ENCODE data around the gene FLT4. TPM values are rescaled to one million over a fixed set of nuclear protein-coding genes. Genes with fewer than 3 reads are reported as not detected.
A peak's percentile ranks its signal among the peaks of the same experiment; 100 is the strongest.

FLT4 gene
- total and polyA plus RNA-seq, 8 donors = 0.93 to 9.5 (median 3.1) TPM

GRCh38 chr5:180670586-180671359 is 21.4 kb upstream of the FLT4 start:
- no peak overlapping the region for H3K4me3 ChIP-seq
- H3K9me3 ChIP-seq = no peaks in the 10 kb centered on the region
- WGBS, 5 donors = 32 to 40% (median 34%) methylated on average over 17 of the region's 17 CpGs
- no peak for TF ChIP-seq POLR2AphosphoS5 (IDR thresholded peaks at IDR 0.05)
- no peak for TF ChIP-seq EP300 (IDR thresholded peaks at IDR 0.05)
- peak in 5 of 7 experiments; percentile 22 to 52 (median 45) for TF ChIP-seq CTCF (IDR thresholded peaks at IDR 0.05)
- peaks cover 0 to 9% (median 3%) of the 10 kb centered on the region in 4 donors for H3K4me1 ChIP-seq
- H3K36me3 ChIP-seq = no peaks in the 10 kb centered on the region
- H3K27me3 ChIP-seq = peaks cover 0 to 40% (median 18%) of the 10 kb centered on the region in 3 donors
- H3K27ac ChIP-seq = no peak overlapping the region
- DNase-seq = peak; percentile 62 to 85
- intact Hi-C loops (cut with DNase I; ENCODE audit: low total_unique reads) = no loop called here

GRCh38 chr5:180670157-180670556 is 20.8 kb upstream of the FLT4 start:
- intact Hi-C loops (cut with DNase I; ENCODE audit: low total_unique reads) = no loop called here
- H3K9me3 ChIP-seq = no peaks in the 10 kb centered on the region
- H3K36me3 ChIP-seq = no peaks in the 10 kb centered on the region
- H3K4me1 ChIP-seq = peaks cover 0 to 9% (median 3%) of the 10 kb centered on the region in 4 donors
- H3K4me3 ChIP-seq = no peak overlapping the region
- no peak overlapping the region for H3K27ac ChIP-seq
- WGBS, 5 donors = 53 to 67% (median 63%) methylated on average over 3 of the region's 3 CpGs
- DNase-seq = no peak
- peaks cover 0 to 34% (median 18%) of the 10 kb centered on the region in 3 donors for H3K27me3 ChIP-seq
- no peak for TF ChIP-seq EP300 (IDR thresholded peaks at IDR 0.05)
- TF ChIP-seq CTCF (IDR thresholded peaks at IDR 0.05) = no peak
- TF ChIP-seq POLR2AphosphoS5 (IDR thresholded peaks at IDR 0.05) = no peak
- no peak for TF ChIP-seq POLR2A (IDR thresholded peaks at IDR 0.05)

- no peak for TF ChIP-seq POLR2A (IDR thresholded peaks at IDR 0.05)
- no peak for TF ChIP-seq CTCF (IDR thresholded peaks at IDR 0.05)
- TF ChIP-seq POLR2AphosphoS5 (IDR thresholded peaks at IDR 0.05) = no peak
- no peak for TF ChIP-seq EP300 (IDR thresholded peaks at IDR 0.05)
- Histone ChIP-seq H3K36me3 (no peaks in the 10 kb centered on the region), H3K4me1 (peaks cover 0 to 9% (median 3%) of the 10 kb centered on the region in 4 donors), H3K27me3 (peaks cover 0 to 29% (median 15%) of the 10 kb centered on the region in 3 donors), H3K27ac (no peak overlapping the region), H3K9me3 (no peaks in the 10 kb centered on the region), H3K4me3 (no peak overlapping the region)
- DNase-seq = no peak
- WGBS, 5 donors = 43 to 60% (median 54%) methylated on average over 5 of the region's 5 CpGs
- intact Hi-C loops (cut with DNase I; ENCODE audit: low total_unique reads) = no loop called here
These were observed 20.3 kb upstream of the FLT4 start for GRCh38 chr5:180669661-180670060.

GRCh38 chr5:180668835-180669596 is 19.6 kb upstream of the FLT4 start:
- H3K27me3 ChIP-seq = peaks cover 0 to 26% (median 9%) of the 10 kb centered on the region in 3 donors
- no peak for DNase-seq
- peaks cover 0 to 6% (median 2%) of the 10 kb centered on the region in 4 donors for H3K4me1 ChIP-seq
- no peak overlapping the region for H3K27ac ChIP-seq
- intact Hi-C loops (cut with DNase I; ENCODE audit: low total_unique reads) = no loop called here
- no peaks in the 10 kb centered on the region for H3K9me3 ChIP-seq
- H3K36me3 ChIP-seq = no peaks in the 10 kb centered on the region
- no peak overlapping the region for H3K4me3 ChIP-seq
- WGBS, 5 donors = 60 to 67% (median 62%) methylated on average over 17 of the region's 17 CpGs
- no peak for TF ChIP-seq POLR2AphosphoS5 (IDR thresholded peaks at IDR 0.05)
- no peak for TF ChIP-seq POLR2A (IDR thresholded peaks at IDR 0.05)
- TF ChIP-seq CTCF (IDR thresholded peaks at IDR 0.05) = no peak
- TF ChIP-seq EP300 (IDR thresholded peaks at IDR 0.05) = no peak
